ENCODE data around the gene NQO1.

Gene NQO1

DNA sequence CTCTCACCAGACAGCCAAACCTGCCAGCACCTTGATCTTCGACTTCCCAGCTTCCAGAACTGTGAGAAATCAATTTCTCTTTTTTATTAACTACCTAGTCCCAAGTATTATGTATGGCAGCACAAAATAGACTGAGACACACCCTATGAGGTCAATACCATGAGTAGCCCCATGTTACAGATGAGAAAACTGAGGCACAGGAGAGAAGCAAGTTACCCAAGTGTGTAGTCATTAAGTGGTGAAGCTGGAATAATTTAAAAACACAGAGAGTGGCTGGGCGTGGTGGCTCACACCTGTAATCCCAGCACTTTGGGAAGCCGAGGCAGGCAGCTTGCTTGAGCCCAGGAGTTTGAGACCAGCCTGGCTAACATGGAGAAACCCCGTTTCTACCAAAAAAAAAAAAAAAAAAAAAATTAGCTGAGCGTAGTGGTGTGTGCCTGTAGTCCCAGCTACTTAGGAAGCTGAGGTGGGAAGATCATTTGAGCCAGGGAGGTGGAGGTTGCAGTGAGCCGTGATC, 4.9 kb downstream of the NQO1 start:
- H3K36me3 ChIP-seq (ENCODE audit: insufficient read depth, low read length) = no peaks in the 10 kb centered on the region
- TF ChIP-seq, protein P1, sequence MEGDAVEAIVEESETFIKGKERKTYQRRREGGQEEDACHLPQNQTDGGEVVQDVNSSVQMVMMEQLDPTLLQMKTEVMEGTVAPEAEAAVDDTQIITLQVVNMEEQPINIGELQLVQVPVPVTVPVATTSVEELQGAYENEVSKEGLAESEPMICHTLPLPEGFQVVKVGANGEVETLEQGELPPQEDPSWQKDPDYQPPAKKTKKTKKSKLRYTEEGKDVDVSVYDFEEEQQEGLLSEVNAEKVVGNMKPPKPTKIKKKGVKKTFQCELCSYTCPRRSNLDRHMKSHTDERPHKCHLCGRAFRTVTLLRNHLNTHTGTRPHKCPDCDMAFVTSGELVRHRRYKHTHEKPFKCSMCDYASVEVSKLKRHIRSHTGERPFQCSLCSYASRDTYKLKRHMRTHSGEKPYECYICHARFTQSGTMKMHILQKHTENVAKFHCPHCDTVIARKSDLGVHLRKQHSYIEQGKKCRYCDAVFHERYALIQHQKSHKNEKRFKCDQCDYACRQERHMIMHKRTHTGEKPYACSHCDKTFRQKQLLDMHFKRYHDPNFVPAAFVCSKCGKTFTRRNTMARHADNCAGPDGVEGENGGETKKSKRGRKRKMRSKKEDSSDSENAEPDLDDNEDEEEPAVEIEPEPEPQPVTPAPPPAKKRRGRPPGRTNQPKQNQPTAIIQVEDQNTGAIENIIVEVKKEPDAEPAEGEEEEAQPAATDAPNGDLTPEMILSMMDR (IDR thresholded peaks at IDR 0.05; ENCODE audit: borderline replicate concordance, extremely low read depth, low read length, poor library complexity, severe bottlenecking) = no peak
- TF ChIP-seq EZH2 (IDR thresholded peaks at IDR 0.05; ENCODE audit: borderline replicate concordance, low read depth, low read length, severe bottlenecking) = no peak
- no peak overlapping the region for H2AFZ ChIP-seq (ENCODE audit: low read depth, low read length)
- no peak overlapping the region for H3K9ac ChIP-seq (ENCODE audit: low read depth, low read length)
- no peak overlapping the region for H3K4me3 ChIP-seq (ENCODE audit: low read depth in 1 of 2, low read length in 2 of 2)
- ATAC-seq (ENCODE audit: insufficient read depth, low read depth) = no peak
- DNase-seq = no peak
- no peak overlapping the region for H3K27ac ChIP-seq (ENCODE audit: low read length)
- H3K4me2 ChIP-seq (ENCODE audit: insufficient read depth, low read length) = no peak overlapping the region
- no peaks in the 10 kb centered on the region for H3K79me2 ChIP-seq (ENCODE audit: insufficient read depth, low read length)
- peaks cover 14% of the 10 kb centered on the region for H3K4me1 ChIP-seq (ENCODE audit: insufficient read depth, low read length)
- no peaks in the 10 kb centered on the region for H4K20me1 ChIP-seq (ENCODE audit: insufficient read depth, low read length)
- H3K27me3 ChIP-seq (ENCODE audit: insufficient read depth, low read length, poor library complexity) = no peaks in the 10 kb centered on the region
- H3K9me3 ChIP-seq (ENCODE audit: insufficient read depth, low read length, severe bottlenecking) = no peaks in the 10 kb centered on the region

DNA sequence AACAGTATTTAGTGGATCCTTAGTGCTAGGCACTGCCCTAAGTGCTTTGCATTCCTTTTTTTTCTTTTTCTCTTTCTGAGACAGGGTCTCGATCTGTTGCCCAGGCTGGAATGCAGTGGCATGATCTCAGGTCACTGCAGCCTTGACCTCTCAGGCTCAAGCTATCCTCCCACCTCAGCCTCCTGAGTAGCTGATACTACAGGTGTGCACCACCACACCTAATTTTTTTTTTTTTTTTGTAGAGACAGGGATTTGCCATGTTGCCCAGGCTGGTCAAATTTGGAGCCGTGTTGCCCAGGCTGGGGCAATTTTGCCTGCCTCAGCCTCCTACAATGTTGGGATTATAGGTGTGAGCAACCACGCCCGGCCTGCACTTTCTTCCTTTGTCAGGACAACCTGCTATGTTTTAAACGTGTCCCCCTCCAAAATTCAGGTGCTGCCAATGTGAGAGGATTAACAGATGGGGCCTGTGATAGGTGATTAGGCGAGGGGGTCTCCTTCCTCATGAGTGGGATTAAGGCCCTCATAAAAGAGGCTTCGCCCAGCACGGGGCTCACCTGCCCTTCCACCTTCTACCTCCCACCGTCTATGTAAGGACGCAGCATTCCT, 5.4 kb downstream of the NQO1 start:
- Histone ChIP-seq H3K4me2 (ENCODE audit: insufficient read depth, low read length) (no peak overlapping the region), H4K20me1 (ENCODE audit: insufficient read depth, low read length) (no peaks in the 10 kb centered on the region), H3K9ac (ENCODE audit: low read depth, low read length) (no peak overlapping the region), H3K9me3 (ENCODE audit: insufficient read depth, low read length, severe bottlenecking) (no peaks in the 10 kb centered on the region), H3K36me3 (ENCODE audit: insufficient read depth, low read length) (no peaks in the 10 kb centered on the region), H3K79me2 (ENCODE audit: insufficient read depth, low read length) (no peaks in the 10 kb centered on the region), H3K27me3 (ENCODE audit: insufficient read depth, low read length, poor library complexity) (no peaks in the 10 kb centered on the region), H2AFZ (ENCODE audit: low read depth, low read length) (no peak overlapping the region), H3K4me1 (ENCODE audit: insufficient read depth, low read length) (peaks cover 8% of the 10 kb centered on the region), H3K27ac (ENCODE audit: low read length) (no peak overlapping the region), H3K4me3 (ENCODE audit: low read depth in 1 of 2, low read length in 2 of 2) (no peak overlapping the region)
- ATAC-seq (ENCODE audit: insufficient read depth, low read depth) (no peak), DNase-seq (no peak)
- TF ChIP-seq EZH2 (IDR thresholded peaks at IDR 0.05; ENCODE audit: borderline replicate concordance, low read depth, low read length, severe bottlenecking) = no peak
- TF ChIP-seq, protein P1 (IDR thresholded peaks at IDR 0.05; ENCODE audit: borderline replicate concordance, extremely low read depth, low read length, poor library complexity, severe bottlenecking) = no peak

DNA sequence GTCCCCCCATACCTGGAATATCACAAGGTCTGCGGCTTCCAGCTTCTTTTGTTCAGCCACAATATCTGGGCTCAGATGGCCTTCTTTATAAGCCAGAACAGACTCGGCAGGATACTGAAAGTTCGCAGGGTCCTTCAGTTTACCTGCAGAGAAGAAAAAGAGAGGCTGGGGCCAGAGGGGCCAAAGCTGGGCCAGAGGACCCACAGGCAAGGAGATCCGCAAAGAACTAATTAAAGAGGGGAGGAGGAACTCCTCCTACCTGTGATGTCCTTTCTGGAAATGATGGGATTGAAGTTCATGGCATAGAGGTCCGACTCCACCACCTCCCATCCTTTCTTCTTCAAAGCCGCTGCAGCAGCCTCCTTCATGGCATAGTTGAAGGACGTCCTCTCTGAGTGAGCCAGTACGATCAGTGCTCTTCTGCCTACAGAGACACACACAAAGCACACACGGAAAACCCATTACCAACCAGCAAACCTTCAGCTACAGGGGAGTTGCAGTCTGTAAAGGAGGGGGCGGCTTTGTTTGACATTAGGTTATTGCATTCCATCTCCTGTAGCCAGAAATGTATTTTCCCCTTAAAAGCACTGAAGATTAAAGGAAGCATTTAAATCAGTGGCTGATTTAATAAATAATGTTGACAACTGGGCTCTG, 8.1 kb downstream of the NQO1 start:
- no peaks in the 10 kb centered on the region for H3K4me1 ChIP-seq (ENCODE audit: insufficient read depth, low read length)
- ATAC-seq (ENCODE audit: insufficient read depth, low read depth) (no peak), DNase-seq (no peak)
- no peaks in the 10 kb centered on the region for H3K9me3 ChIP-seq (ENCODE audit: insufficient read depth, low read length, severe bottlenecking)
- TF ChIP-seq, protein P1 (IDR thresholded peaks at IDR 0.05; ENCODE audit: borderline replicate concordance, extremely low read depth, low read length, poor library complexity, severe bottlenecking) = no peak
- no peak for TF ChIP-seq EZH2 (IDR thresholded peaks at IDR 0.05; ENCODE audit: borderline replicate concordance, low read depth, low read length, severe bottlenecking)
- H3K9ac ChIP-seq (ENCODE audit: low read depth, low read length) = no peak overlapping the region
- no peaks in the 10 kb centered on the region for H3K79me2 ChIP-seq (ENCODE audit: insufficient read depth, low read length)
- 0 out of 2 replicates have a peak, but pooled peaks cover 4% of the 10 kb centered on the region for H3K36me3 ChIP-seq (ENCODE audit: insufficient read depth, low read length)
- no peak overlapping the region for H2AFZ ChIP-seq (ENCODE audit: low read depth, low read length)
- no peaks in the 10 kb centered on the region for H3K27me3 ChIP-seq (ENCODE audit: insufficient read depth, low read length, poor library complexity)
- no peak overlapping the region for H3K27ac ChIP-seq (ENCODE audit: low read length)
- no peaks in the 10 kb centered on the region for H4K20me1 ChIP-seq (ENCODE audit: insufficient read depth, low read length)
- H3K4me3 ChIP-seq (ENCODE audit: low read depth in 1 of 2, low read length in 2 of 2) = no peak overlapping the region
- no peak overlapping the region for H3K4me2 ChIP-seq (ENCODE audit: insufficient read depth, low read length)

All from DND-41 (cell line).